ENCODE measurements around the gene KLHL10. TPM values are rescaled to one million over a fixed set of nuclear protein-coding genes. Genes with fewer than 3 reads are reported as not detected.

Gene KLHL10
- total and polyA plus RNA-seq, 2 of the 13 experiments (the other 11 are each of a cell fraction or from before 2014, with no cell fraction given), result 0.04 to 0.08 TPM

- TF ChIP-seq GMEB2 (CRISPR knock-in tag; IDR thresholded peaks at IDR 0.05; ENCODE audit: low read depth) (no peak), ZBTB39 (CRISPR knock-in tag; IDR thresholded peaks at IDR 0.05) (0 out of 2 replicates have a peak, but pooled peaks have one; percentile 17), TRAFD1 (CRISPR knock-in tag; IDR thresholded peaks at IDR 0.05; ENCODE audit: borderline replicate concordance) (0 out of 2 replicates have a peak, but pooled peaks have one; percentile 70), ZNF101 (CRISPR knock-in tag; IDR thresholded peaks at IDR 0.05; ENCODE audit: borderline replicate concordance, low read depth) (0 out of 2 replicates have a peak, but pooled peaks have one; percentile 19), SKIL (CRISPR knock-in tag; IDR thresholded peaks at IDR 0.05; ENCODE audit: borderline replicate concordance) (peak; percentile 59; the same call in 1 of the 2 replicates), SP1 (IDR thresholded peaks at IDR 0.05) (no peak), SP1 (CRISPR knock-in tag; IDR thresholded peaks at IDR 0.05) (no peak), HDAC1 (CRISPR knock-in tag; IDR thresholded peaks at IDR 0.05) (peak; percentile 66), NFE2L2 (IDR thresholded peaks at IDR 0.05; ENCODE audit: low read length) (no peak), ZBTB26 (CRISPR knock-in tag; IDR thresholded peaks at IDR 0.05; ENCODE audit: borderline replicate concordance) (peak; percentile 99), ZNF615 (CRISPR knock-in tag; IDR thresholded peaks at IDR 0.05; ENCODE audit: borderline replicate concordance) (0 out of 2 replicates have a peak, but pooled peaks have one; percentile 47), FOXC1 (CRISPR knock-in tag; IDR thresholded peaks at IDR 0.05; ENCODE audit: borderline replicate concordance) (no peak), SIX4 (CRISPR knock-in tag; IDR thresholded peaks at IDR 0.05) (no peak), HNF4G (IDR thresholded peaks at IDR 0.05; ENCODE audit: borderline replicate concordance, low read depth, low read length) (no peak), HNF4G (CRISPR knock-in tag; IDR thresholded peaks at IDR 0.05; ENCODE audit: borderline replicate concordance, low read depth) (no peak; the same call in 1 of the 2 replicates), PATZ1 (CRISPR knock-in tag; IDR thresholded peaks at IDR 0.05) (peak; percentile 61)
These were observed 44.5 kb upstream of the KLHL10 start (continued) for GRCh38 chr17:41792845-41793783.
